Measurements from ENCODE around the gene FBF1.
A peak's percentile ranks its signal among the peaks of the same experiment; 100 is the strongest.
"Not testable (repeated sequence)": the region's sequence is repeated elsewhere in the genome, so short reads cannot be mapped to it uniquely, and the experiment has no call there.

Gene FBF1

GRCh38 chr17:75896415-75897159 lies 44.3 kb downstream of the FBF1 start, which contains the start of gene TRIM65:
TRIM65 (minus strand) TSS chr17:75896951; CDS start chr17:75896937, 14 bp downstream.
- peak; percentile 70 for DNase-seq (ENCODE audit: low read depth)

GRCh38 chr17:75895370-75896155 lies 45.3 kb downstream of the FBF1 start:
- DNase-seq (ENCODE audit: low read depth): no peak

- no peak for DNase-seq (ENCODE audit: low read depth)
Measured at GRCh38 chr17:75894049-75894733, 46.7 kb downstream of the FBF1 start.

GRCh38 chr17:75893305-75894048 lies 47.4 kb downstream of the FBF1 start:
- DNase-seq (ENCODE audit: low read depth): no peak

- DNase-seq (ENCODE audit: low read depth): no peak
Measured at GRCh38 chr17:75892556-75893224, 48.2 kb downstream of the FBF1 start.

- no peak for DNase-seq (ENCODE audit: low read depth)
Measured at GRCh38 chr17:75891605-75892555, 49.0 kb downstream of the FBF1 start.

- no peak for DNase-seq (ENCODE audit: low read depth)
Measured at GRCh38 chr17:75891022-75891604, 49.7 kb downstream of the FBF1 start.

- DNase-seq (ENCODE audit: low read depth): no peak
Measured at GRCh38 chr17:75889454-75889853, 51.4 kb downstream of the FBF1 start.

- no peak for DNase-seq (ENCODE audit: low read depth)
Measured at GRCh38 chr17:75888484-75888883, 52.4 kb downstream of the FBF1 start.

GRCh38 chr17:75885860-75886259 lies 55.0 kb downstream of the FBF1 start:
- DNase-seq (ENCODE audit: low read depth): not testable (repeated sequence)

GRCh38 chr17:75885431-75885830 lies 55.4 kb downstream of the FBF1 start:
- DNase-seq (ENCODE audit: low read depth): no peak

GRCh38 chr17:75881678-75882454 lies 59.0 kb downstream of the FBF1 start:
- no peak for DNase-seq (ENCODE audit: low read depth)

GRCh38 chr17:75880266-75880665 lies 60.6 kb downstream of the FBF1 start:
- no peak for DNase-seq (ENCODE audit: low read depth)

- no peak for DNase-seq (ENCODE audit: low read depth)
Measured at GRCh38 chr17:75878174-75878998, 62.5 kb downstream of the FBF1 start, which contains the start of gene TRIM47. TRIM47 (minus strand) TSS chr17:75878581; CDS start chr17:75878548, 33 bp downstream.

- DNase-seq (ENCODE audit: low read depth): peak; percentile 36
Measured at GRCh38 chr17:75877752-75878173, 63.1 kb downstream of the FBF1 start.

GRCh38 chr17:75876938-75877751 lies 63.7 kb downstream of the FBF1 start:
- DNase-seq (ENCODE audit: low read depth): no peak
